RCC 7860 (cell line): Measurements from ENCODE around the gene MAP2K6.

ENCODE experiments used
- DNase-seq: peaks from one replicate; pipeline ENCODE4 v3.0.0-alpha.2; 2015; ENCODE audit warnings: low spot score
- FAIRE-seq: peaks from 2 replicates; lab custom pipeline; 2012; peaks lifted over from hg19 to GRCh38; lab: Jason Lieb, UNC

MAP2K6 gene

DNA sequence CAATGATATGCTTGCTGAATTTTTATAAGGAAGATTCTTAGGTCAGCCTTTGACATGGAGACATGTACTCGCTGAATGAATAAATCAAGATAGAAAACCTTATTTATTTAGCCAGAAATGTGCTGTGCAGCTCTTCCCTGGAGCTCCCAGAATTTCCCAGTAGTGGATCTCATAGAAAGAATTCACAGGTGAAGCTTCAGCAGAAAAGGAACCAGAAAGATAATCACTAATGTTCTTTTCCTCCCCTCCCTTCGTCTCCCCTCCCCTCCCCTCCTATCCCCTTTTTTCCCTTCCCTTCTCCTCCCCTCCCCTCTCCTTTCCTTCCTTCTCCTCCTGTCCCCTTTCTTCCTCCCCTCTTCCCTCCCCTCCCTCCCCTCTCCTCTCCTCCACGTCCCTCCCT is 158.2 kb downstream of the MAP2K6 start:
- FAIRE-seq (no peak), DNase-seq (no peak)

DNA sequence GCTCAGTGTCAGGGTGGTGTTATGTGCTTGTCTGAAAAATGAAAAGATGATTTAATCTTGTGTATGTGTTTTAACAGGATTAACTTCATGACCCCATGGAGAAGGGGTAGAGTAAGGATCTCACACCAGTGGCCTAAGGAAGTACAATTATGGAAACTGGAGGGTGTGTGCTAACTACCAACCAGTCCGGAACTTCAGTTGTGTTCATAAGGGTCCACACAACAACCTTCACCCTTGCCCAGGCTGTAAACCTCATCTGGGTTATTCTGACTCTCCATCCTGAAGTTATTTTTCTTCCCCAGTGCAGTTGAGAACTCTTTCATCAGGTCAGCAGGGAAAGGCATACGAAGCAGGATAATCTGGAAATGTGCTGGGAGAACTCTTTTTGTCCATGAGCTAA is 158.9 kb downstream of the MAP2K6 start:
- FAIRE-seq: no peak
- DNase-seq: no peak

- peak; percentile 40 for DNase-seq
- FAIRE-seq: peak; percentile 49
These were observed 160.0 kb downstream of the MAP2K6 start for GRCh38 chr17:69574257-69575197.

GRCh38 chr17:69575346-69575761 is 160.9 kb downstream of the MAP2K6 start:
- peak; percentile 96 for DNase-seq
- FAIRE-seq: peak; percentile 99

DNA sequence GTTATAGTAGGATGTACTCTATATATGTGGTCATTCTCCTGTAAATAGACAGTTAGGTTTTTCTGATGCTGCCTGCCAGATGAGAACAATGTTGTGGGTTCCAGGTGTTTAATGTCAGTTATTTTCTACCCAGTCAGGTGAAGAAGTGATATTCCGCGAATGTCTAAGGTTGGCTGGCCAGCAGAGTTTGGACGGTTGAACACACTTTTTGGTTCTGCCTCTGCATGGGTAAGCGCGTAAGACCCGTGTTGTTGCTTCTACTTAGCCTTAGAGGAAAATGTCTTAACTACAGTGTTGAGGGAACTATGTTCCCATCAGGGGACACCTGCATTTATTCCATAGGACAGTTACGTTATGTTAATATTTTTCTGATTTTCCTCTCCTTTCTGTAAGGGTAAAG is 162.6 kb downstream of the MAP2K6 start:
- DNase-seq (no peak), FAIRE-seq (no peak)

GRCh38 chr17:69578385-69578936 is 164.0 kb downstream of the MAP2K6 start:
- no peak for FAIRE-seq
- DNase-seq: no peak

DNA sequence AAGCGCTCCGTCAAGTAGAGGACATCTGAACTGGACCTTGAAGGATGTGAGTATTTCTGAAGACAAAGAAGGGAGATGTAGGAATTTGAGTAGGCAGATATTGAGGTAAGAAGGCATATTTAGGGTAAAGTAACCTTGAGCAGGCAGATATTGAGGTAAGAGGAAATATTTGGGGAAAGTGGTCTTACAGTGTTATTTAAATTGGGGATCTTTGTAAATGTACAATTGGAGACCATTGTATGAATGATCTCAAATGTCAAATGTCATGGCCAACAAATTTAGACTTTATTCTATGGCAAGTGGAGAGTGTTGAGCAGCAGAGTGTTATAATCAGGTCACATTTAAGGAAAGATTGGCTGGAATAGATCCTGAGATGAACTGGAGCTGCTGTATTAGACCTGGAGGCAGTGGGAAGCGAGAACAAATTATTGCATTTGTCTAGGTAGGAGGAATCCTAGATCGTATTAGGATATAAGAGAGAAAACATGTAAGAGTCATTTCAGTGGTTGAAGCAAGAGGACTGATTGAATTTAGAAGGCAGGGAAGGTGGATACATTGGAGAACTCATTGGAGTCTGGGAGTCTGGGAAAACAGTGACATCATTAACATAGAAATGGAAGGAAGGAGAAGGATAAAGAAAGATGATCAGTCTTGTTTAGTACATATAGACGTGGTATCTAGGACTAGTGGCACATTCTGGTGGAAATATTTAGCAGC is 165.6 kb downstream of the MAP2K6 start:
- FAIRE-seq: no peak
- no peak for DNase-seq

GRCh38 chr17:69581061-69581961 is 166.8 kb downstream of the MAP2K6 start:
- peak; percentile 7 for DNase-seq
- peak; percentile 8 for FAIRE-seq

DNA sequence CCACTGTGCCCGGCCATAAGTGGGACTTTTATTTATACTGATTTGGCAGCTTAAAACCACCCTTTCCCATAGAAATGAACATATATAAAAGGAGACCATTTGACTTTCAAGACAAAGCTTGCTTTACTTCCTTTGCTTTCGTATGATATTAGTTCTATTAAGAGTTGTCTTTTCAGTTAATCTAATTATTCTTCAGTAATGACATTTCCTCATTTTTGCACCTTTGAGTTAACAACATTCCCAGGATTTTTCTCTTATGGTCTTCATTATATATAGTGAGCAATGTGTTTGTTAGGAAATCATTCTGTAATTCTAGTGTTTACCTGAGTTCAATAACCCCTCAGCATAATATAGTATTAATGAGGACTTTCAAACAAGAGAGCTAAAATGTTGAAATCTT is 173.8 kb downstream of the MAP2K6 start:
- no peak for DNase-seq
- FAIRE-seq: no peak

- FAIRE-seq (no peak), DNase-seq (no peak)
These were observed 174.3 kb downstream of the MAP2K6 start for GRCh38 chr17:69588827-69589239.

DNA sequence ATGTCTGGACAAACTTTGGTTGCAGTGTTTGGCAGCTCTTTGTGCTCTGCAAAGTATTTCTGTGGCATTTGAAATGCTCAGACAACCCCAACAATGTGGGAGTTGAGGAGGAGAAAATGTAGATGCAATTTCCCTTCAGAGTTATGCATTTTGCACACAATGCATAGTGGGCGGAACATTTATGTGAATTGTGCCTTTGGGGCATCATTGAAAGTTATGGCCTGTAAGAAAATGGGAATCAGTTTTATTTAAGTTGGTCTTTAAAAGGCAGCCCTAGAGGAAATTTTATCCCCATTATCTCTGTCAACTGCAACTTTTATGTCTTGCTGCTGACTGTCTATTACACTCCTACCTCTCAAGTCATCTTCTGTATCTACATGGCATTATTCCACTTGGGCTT is 176.2 kb downstream of the MAP2K6 start:
- no peak for DNase-seq
- FAIRE-seq: no peak

GRCh38 chr17:69592692-69593350 is 178.3 kb downstream of the MAP2K6 start:
- FAIRE-seq (no peak), DNase-seq (no peak)

GRCh38 chr17:69593351-69593715 is 178.8 kb downstream of the MAP2K6 start:
- FAIRE-seq (no peak), DNase-seq (no peak)

GRCh38 chr17:69593716-69594115 is 179.2 kb downstream of the MAP2K6 start:
- DNase-seq: no peak

GRCh38 chr17:69594641-69595040 is 180.1 kb downstream of the MAP2K6 start:
- no peak for DNase-seq
- FAIRE-seq: no peak

More at GRCh38 chr17:69593716-69594115, 179.2 kb downstream of the MAP2K6 start:
- no peak for FAIRE-seq

- FAIRE-seq (no peak), DNase-seq (no peak)
These were observed 181.6 kb downstream of the MAP2K6 start for GRCh38 chr17:69596141-69596540.

DNA sequence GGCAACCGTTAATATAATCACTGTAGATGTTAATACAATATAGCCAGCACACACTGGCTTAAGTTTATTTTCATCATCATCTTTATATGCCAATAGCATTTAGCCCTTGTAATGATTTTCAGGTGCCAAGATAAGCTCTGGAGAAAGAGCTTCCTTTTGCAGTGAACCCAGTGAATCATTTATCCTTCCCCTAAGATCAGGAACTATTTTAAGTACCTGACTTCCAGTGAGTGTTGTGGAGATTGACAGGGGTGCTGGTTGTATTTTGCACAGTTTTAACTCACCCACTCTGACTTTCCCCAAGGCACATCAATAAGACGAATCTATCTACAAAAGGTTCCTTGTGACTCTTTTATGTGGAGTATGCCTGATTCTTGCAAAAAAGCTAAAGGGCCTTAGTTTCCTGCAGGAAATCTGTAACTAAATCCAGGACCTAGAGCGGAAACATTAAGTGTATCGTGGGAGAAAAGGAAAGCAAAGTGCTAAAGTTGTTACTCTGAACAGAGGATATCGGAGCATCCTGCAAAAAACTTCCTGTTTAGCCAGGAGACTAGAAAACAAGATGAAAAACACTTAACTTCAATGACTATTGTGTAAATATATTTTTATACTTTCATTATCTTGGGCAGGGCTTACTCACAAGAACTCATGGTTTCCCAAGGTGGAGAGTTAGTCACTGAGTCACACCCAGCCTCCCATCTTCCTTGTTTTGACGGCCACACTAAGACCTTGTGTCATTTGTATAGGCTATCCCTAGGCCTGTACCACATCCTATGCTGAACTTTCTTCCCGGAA is 183.6 kb downstream of the MAP2K6 start:
- DNase-seq (peak; percentile 79), FAIRE-seq (peak; percentile 76)

DNA sequence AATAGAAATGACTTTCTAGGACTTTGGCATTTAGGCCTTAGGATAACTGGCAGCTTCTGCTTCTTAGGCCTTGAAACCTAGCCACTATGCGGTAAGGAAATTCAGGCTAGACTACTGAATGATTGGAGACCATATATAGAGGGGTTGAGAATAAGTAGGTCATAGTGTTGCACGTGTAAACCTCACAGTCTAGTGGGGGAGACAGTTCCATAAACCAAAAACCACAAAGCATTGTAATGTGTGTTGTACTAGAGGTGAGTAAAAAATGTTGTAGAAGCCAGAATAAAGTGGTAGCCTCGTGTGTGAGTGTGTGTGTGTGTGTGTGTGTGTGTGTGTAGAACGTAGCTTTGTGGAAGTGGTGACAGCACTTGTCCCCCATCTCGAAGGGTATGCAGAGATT is 188.5 kb downstream of the MAP2K6 start:
- DNase-seq: no peak
- FAIRE-seq: no peak
